Fibroblast of upper back skin (primary cell): Measurements from ENCODE around the gene SCG5.

Source experiments
- DNase-seq: peaks from one replicate; pipeline ENCODE4 v3.0.0-alpha.2; 2013

Gene SCG5

GRCh38 chr15:32729700-32730395 lies 88.3 kb downstream of the SCG5 start:
- peak; percentile 16 for DNase-seq

GRCh38 chr15:32730677-32731654 lies 89.5 kb downstream of the SCG5 start:
- DNase-seq: peak; percentile 60

- no peak for DNase-seq
Observed at GRCh38 chr15:32732574-32733157, 91.2 kb downstream of the SCG5 start.

- DNase-seq: peak; percentile 30
Observed at GRCh38 chr15:32733281-32733680, 91.8 kb downstream of the SCG5 start.

DNA sequence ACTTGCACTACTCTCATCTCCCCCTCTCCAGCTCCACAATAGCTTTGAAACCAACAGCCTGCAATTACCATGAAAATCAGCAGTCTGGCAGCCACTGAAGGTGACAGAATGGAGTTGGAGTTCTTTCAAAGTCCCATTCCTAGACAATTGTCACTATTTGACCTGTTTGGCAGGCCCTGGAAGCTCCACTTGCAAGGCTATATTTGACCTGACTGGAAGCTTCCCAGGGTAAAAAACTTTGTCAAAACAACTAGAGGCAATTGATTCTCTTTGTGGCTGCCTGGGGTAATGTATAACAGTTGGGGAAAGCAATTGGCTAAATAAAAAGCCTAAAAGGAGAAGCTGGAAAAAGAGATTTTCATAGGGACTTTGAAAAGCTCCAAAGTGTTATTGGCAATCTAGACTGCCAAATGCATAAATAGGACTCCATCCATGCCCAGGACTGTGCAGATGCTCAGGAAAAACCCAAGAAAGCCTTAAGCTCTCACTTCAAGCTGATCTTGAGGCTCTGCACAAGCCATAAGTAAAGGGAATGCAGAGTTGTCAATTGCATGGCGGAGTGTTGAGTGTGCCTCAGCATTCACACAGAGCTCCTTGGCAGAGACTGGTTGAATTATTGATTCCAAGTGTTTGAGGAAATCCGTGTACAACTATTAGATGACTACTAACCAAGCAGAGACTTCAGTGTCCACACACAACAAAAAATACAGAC lies 94.6 kb downstream of the SCG5 start:
- DNase-seq: peak; percentile 48

DNA sequence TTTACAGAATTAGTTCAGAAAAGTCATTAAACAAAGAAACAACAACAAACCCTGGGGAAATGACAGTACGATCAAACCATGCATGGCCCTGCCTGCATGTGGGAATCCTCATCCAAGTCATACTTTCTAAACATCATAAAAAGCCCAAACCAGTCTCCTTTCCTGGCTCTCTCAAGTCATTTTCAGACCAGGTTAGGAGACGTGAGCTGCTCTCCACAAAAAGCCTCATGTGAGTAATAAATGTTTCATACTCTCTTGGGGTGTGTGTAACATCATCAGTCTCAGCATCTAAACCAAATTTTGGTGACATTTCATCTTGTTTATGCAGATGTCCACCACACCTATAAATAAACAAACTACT lies 95.2 kb downstream of the SCG5 start:
- DNase-seq: peak; percentile 50

DNA sequence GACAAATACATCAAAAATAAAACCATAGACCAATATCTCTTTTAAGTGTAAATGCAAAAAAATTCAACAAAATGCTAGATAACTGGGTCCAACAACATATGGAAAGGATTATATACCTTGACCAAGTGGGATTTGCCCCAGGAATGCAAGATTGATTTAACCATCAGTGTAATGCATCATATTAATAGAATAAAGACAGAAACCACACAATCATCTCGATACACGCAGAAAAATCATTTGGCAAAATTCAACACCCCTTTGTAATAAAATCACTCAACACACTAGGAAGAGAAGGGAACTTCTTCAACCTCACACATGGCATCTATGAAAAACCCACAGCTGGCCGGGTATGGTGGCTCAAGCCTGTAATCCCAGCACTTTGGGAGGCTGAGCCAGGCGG lies 95.8 kb downstream of the SCG5 start:
- peak; percentile 82 for DNase-seq

DNA sequence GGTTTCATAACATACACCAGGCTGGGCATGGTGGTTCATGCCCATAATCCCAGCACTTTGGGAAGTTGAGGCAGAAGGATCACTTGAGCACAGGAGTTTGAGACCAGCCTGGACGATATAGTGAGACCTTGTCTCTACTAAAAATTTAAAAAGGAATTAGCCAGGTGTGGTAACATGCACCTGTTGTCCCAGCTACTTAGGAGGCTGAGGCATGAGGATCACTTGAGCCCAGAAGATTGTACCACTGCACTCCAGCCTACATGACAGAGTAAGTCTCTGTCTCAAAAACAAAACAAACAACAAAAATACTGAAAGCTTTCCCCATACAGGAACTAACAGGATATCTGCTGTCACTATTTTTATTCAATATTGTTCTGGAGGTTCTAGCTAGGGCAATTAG lies 97.2 kb downstream of the SCG5 start:
- peak; percentile 59 for DNase-seq

DNA sequence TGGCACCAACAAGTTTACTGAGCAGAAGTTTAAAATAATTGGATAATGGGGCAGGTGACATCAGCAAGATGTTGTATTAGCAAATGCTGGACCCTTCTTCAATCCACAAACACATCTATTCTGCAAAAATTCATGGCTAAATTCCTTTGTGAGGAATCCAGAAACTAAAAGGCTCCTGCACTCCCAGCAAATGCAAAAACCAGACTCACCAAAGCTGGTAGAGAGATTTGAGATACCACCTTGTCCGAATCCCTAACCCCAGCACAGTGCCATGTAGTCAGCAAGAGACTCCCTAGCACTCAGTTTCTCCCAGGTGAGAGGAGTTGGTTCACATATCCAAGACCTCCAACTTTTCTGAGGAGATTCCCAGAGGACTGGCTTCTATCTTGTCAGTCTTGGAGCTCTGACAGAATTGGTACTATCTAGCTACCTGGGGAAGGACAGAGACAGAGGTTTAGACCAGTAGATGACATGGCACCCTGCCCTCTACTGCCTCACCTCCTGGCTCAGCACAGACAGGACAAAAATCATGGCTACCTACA lies 98.1 kb downstream of the SCG5 start:
- DNase-seq: peak; percentile 64

GRCh38 chr15:32743411-32744140 lies 102.1 kb downstream of the SCG5 start:
- peak; percentile 62 for DNase-seq

DNA sequence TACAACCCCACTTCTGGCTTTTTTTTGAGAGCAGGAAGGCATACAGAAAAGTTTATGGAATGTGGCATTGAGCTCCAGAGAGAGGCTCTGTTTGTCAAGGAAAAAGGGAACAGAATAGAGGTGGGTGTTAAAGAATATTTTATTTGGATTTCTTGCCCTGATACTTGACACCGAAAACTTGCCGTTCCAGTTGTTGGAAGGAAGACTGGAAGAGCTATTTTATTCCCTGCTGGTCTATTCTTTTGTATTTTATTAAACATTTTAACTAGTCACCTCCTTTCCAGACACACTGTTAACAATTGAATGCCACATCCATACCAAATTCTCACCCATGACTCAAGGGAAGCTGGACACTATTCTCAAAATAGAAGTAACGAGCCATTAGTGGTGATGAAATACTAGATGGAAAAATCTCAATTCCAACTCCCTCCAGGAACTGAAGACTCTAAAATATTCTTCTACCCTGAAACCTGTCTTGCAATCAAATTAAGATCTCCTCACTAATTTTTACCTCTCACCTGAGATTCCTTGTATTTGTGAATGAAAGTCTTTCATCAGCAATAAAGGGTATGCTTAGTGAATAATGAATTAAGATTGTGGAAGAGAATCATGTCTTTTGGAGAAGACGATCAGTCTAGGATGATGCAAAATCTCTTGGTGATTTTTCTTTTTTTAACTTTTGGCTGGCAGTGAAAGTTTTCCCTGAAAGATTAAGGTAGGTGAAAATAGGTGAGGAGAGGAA lies 104.8 kb downstream of the SCG5 start:
- DNase-seq: no peak
